ENCODE data around the gene MVB12B. TPM values are rescaled to one million over a fixed set of nuclear protein-coding genes. Genes with fewer than 3 reads are reported as not detected.

MVB12B gene
- polyA plus RNA-seq, 1 donor from 2014 or later, result 39.5 TPM

DNA sequence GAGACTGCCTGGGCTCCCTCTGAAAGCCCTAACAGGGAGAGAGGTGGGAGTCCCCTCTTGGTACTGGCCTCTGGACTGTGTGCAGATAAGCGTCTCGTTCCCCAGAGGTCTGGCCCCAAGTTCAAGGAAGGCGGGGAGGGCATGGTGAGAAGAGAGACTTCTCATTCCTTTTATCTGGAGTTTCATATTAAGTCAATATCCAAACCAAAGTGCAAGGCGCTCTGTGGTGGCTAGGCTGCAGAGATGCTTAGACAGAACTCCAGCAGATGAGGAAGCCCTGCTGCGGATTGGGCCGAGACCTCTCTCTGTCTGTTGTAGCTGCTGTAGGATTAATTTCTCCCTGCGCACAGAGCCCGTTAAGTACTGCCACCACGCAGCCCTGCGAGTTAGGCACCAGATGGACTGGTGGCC lies 16.0 kb downstream of the MVB12B start:
- Histone ChIP-seq H3K9me3 (ENCODE audit: low read length) (no peaks in the 10 kb centered on the region), H3K4me3 (ENCODE audit: low read length) (no peak overlapping the region), H4K20me1 (ENCODE audit: insufficient read depth) (no peaks in the 10 kb centered on the region), H3K36me3 (ENCODE audit: insufficient read depth, low read length) (peaks cover 26% of the 10 kb centered on the region), H3K9me2 (ENCODE audit: insufficient read depth, low read length) (no peaks in the 10 kb centered on the region), H3K9ac (ENCODE audit: low read length) (no peak overlapping the region), H3K27me3 (ENCODE audit: insufficient read depth, low read depth, low read length) (no peaks in the 10 kb centered on the region), H3F3A (ENCODE audit: insufficient read depth, low read length, poor library complexity, severe bottlenecking) (no peaks in the 10 kb centered on the region), H3K4me2 (ENCODE audit: low read length) (no peak overlapping the region), H2AFZ (ENCODE audit: low read depth, low read length) (no peak overlapping the region), H3K27ac (ENCODE audit: low read length) (no peak overlapping the region), H3K79me2 (replicated peaks; ENCODE audit: insufficient read depth, low read length) (no peaks in the 10 kb centered on the region)
- TF ChIP-seq REST (IDR thresholded peaks at IDR 0.05; ENCODE audit: borderline replicate concordance) (no peak), TAF1 (IDR thresholded peaks at IDR 0.05; ENCODE audit: low read depth) (no peak)
- TF ChIP-seq, protein P1, sequence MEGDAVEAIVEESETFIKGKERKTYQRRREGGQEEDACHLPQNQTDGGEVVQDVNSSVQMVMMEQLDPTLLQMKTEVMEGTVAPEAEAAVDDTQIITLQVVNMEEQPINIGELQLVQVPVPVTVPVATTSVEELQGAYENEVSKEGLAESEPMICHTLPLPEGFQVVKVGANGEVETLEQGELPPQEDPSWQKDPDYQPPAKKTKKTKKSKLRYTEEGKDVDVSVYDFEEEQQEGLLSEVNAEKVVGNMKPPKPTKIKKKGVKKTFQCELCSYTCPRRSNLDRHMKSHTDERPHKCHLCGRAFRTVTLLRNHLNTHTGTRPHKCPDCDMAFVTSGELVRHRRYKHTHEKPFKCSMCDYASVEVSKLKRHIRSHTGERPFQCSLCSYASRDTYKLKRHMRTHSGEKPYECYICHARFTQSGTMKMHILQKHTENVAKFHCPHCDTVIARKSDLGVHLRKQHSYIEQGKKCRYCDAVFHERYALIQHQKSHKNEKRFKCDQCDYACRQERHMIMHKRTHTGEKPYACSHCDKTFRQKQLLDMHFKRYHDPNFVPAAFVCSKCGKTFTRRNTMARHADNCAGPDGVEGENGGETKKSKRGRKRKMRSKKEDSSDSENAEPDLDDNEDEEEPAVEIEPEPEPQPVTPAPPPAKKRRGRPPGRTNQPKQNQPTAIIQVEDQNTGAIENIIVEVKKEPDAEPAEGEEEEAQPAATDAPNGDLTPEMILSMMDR (IDR thresholded peaks at IDR 0.05; ENCODE audit: poor library complexity, severe bottlenecking), result no peak

GRCh38 chr9:126343271-126343700 lies 16.7 kb downstream of the MVB12B start:
- Histone ChIP-seq H3K79me2 (replicated peaks; ENCODE audit: insufficient read depth, low read length) (no peaks in the 10 kb centered on the region), H3K36me3 (ENCODE audit: insufficient read depth, low read length) (peaks cover 26% of the 10 kb centered on the region), H3K27me3 (ENCODE audit: insufficient read depth, low read depth, low read length) (no peaks in the 10 kb centered on the region), H4K20me1 (ENCODE audit: insufficient read depth) (no peaks in the 10 kb centered on the region), H3K27ac (ENCODE audit: low read length) (no peak overlapping the region), H3K9me2 (ENCODE audit: insufficient read depth, low read length) (no peaks in the 10 kb centered on the region), H3K9me3 (ENCODE audit: low read length) (no peaks in the 10 kb centered on the region), H2AFZ (ENCODE audit: low read depth, low read length) (no peak overlapping the region), H3K4me3 (ENCODE audit: low read length) (no peak overlapping the region), H3K4me2 (ENCODE audit: low read length) (no peak overlapping the region), H3F3A (ENCODE audit: insufficient read depth, low read length, poor library complexity, severe bottlenecking) (no peaks in the 10 kb centered on the region), H3K9ac (ENCODE audit: low read length) (no peak overlapping the region)
- TF ChIP-seq EP300 (conservative IDR thresholded peaks at IDR 0.05; ENCODE audit: poor library complexity, severe bottlenecking) (no peak), TAF1 (IDR thresholded peaks at IDR 0.05; ENCODE audit: low read depth) (no peak), REST (IDR thresholded peaks at IDR 0.05; ENCODE audit: borderline replicate concordance) (no peak), EZH2 (IDR thresholded peaks at IDR 0.05; ENCODE audit: borderline replicate concordance, insufficient read depth, low read length, poor library complexity, severe bottlenecking) (no peak), POLR2AphosphoS5 (IDR thresholded peaks at IDR 0.05) (no peak), MXI1 (conservative IDR thresholded peaks at IDR 0.05; ENCODE audit: poor library complexity, severe bottlenecking) (no peak), SMC3 (conservative IDR thresholded peaks at IDR 0.05; ENCODE audit: poor library complexity) (no peak), RAD21 (conservative IDR thresholded peaks at IDR 0.05) (no peak)
- TF ChIP-seq, protein P1 (IDR thresholded peaks at IDR 0.05; ENCODE audit: poor library complexity, severe bottlenecking), result no peak
